K562 (cell line): ENCODE data around the gene PMFBP1. TPM values are rescaled to one million over a fixed set of nuclear protein-coding genes. Genes with fewer than 3 reads are reported as not detected.

ENCODE experiments used
- ATAC-seq: fragments of 200-7000 bp; cut with Tn5 transposase; 3 replicates; pipeline ENCODE4 v1.9.1; 2020; ENCODE audit warnings: moderate library complexity
- BruUV-seq: library from RNA; stranded (reverse); fragments of 400-500 nt; replicated peaks from 2 replicates; lab custom pipeline; 2021; lab: Mats Ljungman, UMichigan
- CTCF ChIA-PET: fragments of 300-600 bp; formaldehyde crosslinking; extraction: SDS; loops from one replicate; lab custom pipeline; 2021; ENCODE audit warnings: low intra/inter-chr PET ratio; lab: Yijun Ruan, JAX
- POLR2A ChIA-PET: fragments of 300-600, 350-650 bp; sonication (Branson Sonifier 250); formaldehyde crosslinking; extraction: SDS; loops from one replicate; lab custom pipeline; 2021; ENCODE audit warnings: antibody characterized with exemption, inconsistent platforms; lab: Yijun Ruan, JAX
- DNase-seq, 4 experiments: peaks; one replicate each; pipeline versions ENCODE4 v3.0.0 to v3.0.0-alpha.2; 2011 to 2018; ENCODE audit warnings: low spot score in 3 of 4, mixed read lengths in 3 of 4; ENCODE audit errors: extremely low read depth in 1 of 4
- FAIRE-seq: peaks from 2 replicates; lab custom pipeline; 2011; peaks lifted over from hg19 to GRCh38; lab: Jason Lieb, UNC
- H2AFZ ChIP-seq: 2 replicates; pipeline ENCODE4 v1.6.0; 2011; ENCODE audit warnings: low read depth, low read length, control low read depth, inconsistent platforms
- H3K27ac ChIP-seq: fragments of 200-600 bp; 3 replicates; pipeline ENCODE4 v1.8.0; 2011; ENCODE audit warnings: low read depth, mild to moderate bottlenecking, control low read depth, inconsistent platforms, low read length, moderate library complexity, mixed read lengths; ENCODE audit errors: extremely low read depth
- H3K27me3 ChIP-seq, 2 experiments: fragments of 300-600 bp in 1 of 2; 2 replicates in 1 of 2; 3 replicates in 1 of 2; pipeline versions ENCODE4 v1.6.0 to v1.8.0; 2011; ENCODE audit warnings: inconsistent platforms in 2 of 2, low read length in 2 of 2, mild to moderate bottlenecking in 1 of 2, mixed read lengths in 1 of 2, moderate library complexity in 1 of 2; ENCODE audit not compliant: control insufficient read depth in 2 of 2, insufficient read depth in 2 of 2
- H3K36me3 ChIP-seq: fragments of 300-600 bp; 3 replicates; pipeline ENCODE4 v1.8.0; 2011; ENCODE audit warnings: mild to moderate bottlenecking, low read length, inconsistent platforms; ENCODE audit not compliant: control insufficient read depth, insufficient read depth
- H3K4me1 ChIP-seq, 2 experiments: fragments of 200-600 bp in 1 of 2; replicated peaks in 1 of 2; 2 replicates in 1 of 2; 3 replicates in 1 of 2; pipeline versions ENCODE4 v1.5.1 to v1.8.0; 2011; ENCODE audit warnings: inconsistent platforms in 2 of 2, low read length in 2 of 2, mild to moderate bottlenecking in 1 of 2, mixed read lengths in 1 of 2, moderate library complexity in 1 of 2; ENCODE audit not compliant: control insufficient read depth in 2 of 2, insufficient read depth in 2 of 2
- H3K4me2 ChIP-seq: 2 replicates; pipeline ENCODE4 v1.6.1; 2011; ENCODE audit warnings: low read length, control low read depth, inconsistent platforms, mixed read lengths; ENCODE audit not compliant: insufficient read depth
- H3K4me3 ChIP-seq: fragments of 200-600 bp; sonication (generic), shearing (Covaris generic); 2 replicates; pipeline ENCODE4 v1.5.1; 2016; ENCODE audit warnings: control low read depth, inconsistent platforms
- H3K79me2 ChIP-seq: fragments of 200-600 bp; 3 replicates; pipeline ENCODE4 v1.8.0; 2011; ENCODE audit warnings: low read length, inconsistent platforms; ENCODE audit not compliant: control insufficient read depth, insufficient read depth
- H3K9ac ChIP-seq, 2 experiments: 2 replicates each; pipeline versions ENCODE4 v1.6.0 to v1.6.1; 2011; ENCODE audit warnings: low read depth in 2 of 2, low read length in 2 of 2, control low read depth in 1 of 2, inconsistent platforms in 1 of 2, mild to moderate bottlenecking in 1 of 2, mixed read lengths in 1 of 2; ENCODE audit not compliant: insufficient read depth in 1 of 2
- H3K9me1 ChIP-seq: one replicate; pipeline ENCODE4 v1.6.0; 2011; ENCODE audit warnings: inconsistent platforms, mild to moderate bottlenecking, low read length, moderate library complexity; ENCODE audit not compliant: control insufficient read depth, insufficient read depth
- H3K9me3 ChIP-seq: replicated peaks from 2 replicates; pipeline ENCODE4 v1.5.1; 2011; ENCODE audit warnings: low read depth, low read length, inconsistent platforms; ENCODE audit not compliant: control insufficient read depth, insufficient read depth
- H4K20me1 ChIP-seq: replicated peaks from 2 replicates; pipeline ENCODE4 v1.6.1; 2011; ENCODE audit warnings: low read length, inconsistent platforms, mixed read lengths; ENCODE audit not compliant: control insufficient read depth, insufficient read depth
- ETV5 ChIP-seq: sonication (generic); formaldehyde crosslinking; IDR thresholded peaks from 2 replicates; pipeline ENCODE4 v1.4.0; 2020; ENCODE audit warnings: low read depth, mild to moderate bottlenecking, missing genetic modification reagents
- ILK ChIP-seq: fragments of 450-650 bp; IDR thresholded peaks from 2 replicates; pipeline ENCODE4 v1.6.1; 2016; ENCODE audit warnings: missing genetic modification characterization, low read depth, mild to moderate bottlenecking, missing compliant biosample characterization, moderate library complexity, borderline replicate concordance
- MCM3 ChIP-seq: fragments of 450-650 bp; IDR thresholded peaks from 2 replicates; pipeline ENCODE4 v1.6.1; 2016
- MEF2D ChIP-seq: conservative IDR thresholded peaks from 2 replicates; pipeline ENCODE4 v1.6.1; 2016; ENCODE audit warnings: low read depth, missing genetic modification characterization, missing compliant biosample characterization
- NR1H2 ChIP-seq: sonication (generic); formaldehyde crosslinking; IDR thresholded peaks from 2 replicates; pipeline ENCODE4 v1.4.0; 2020; ENCODE audit warnings: mild to moderate bottlenecking, missing genetic modification reagents
- SRSF9 ChIP-seq: fragments of 200-400 bp; formaldehyde crosslinking; IDR thresholded peaks from 2 replicates; pipeline ENCODE4 v1.6.1; 2017; ENCODE audit warnings: low read depth, low read length, borderline replicate concordance
- U2AF2 ChIP-seq: fragments of 200-400 bp; formaldehyde crosslinking; optimal IDR thresholded peaks from 2 replicates; pipeline ENCODE3; 2017; ENCODE audit warnings: low read depth, mild to moderate bottlenecking, low read length
- ZNF143 ChIP-seq: sonication (generic); formaldehyde crosslinking; IDR thresholded peaks from 2 replicates; pipeline ENCODE4 v1.9.0; 2022; ENCODE audit warnings: mild to moderate bottlenecking, missing genetic modification reagents
- ZNF668 ChIP-seq: fragments of 250-450 bp; sonication (Bioruptor Pico); IDR thresholded peaks from 2 replicates; pipeline ENCODE4 v1.8.0; 2022; ENCODE audit warnings: mild to moderate bottlenecking, inconsistent platforms
- ZSCAN32 ChIP-seq: fragments of 450-650 bp; formaldehyde crosslinking; IDR thresholded peaks from 2 replicates; pipeline ENCODE4 v1.4.0; 2020; ENCODE audit warnings: mild to moderate bottlenecking, moderate library complexity
- WGBS: fragments of 100-300 bp; shearing (Covaris generic); methylation state at CpG from one replicate; pipeline ENCODE4 v1.1.6; 2016; ENCODE audit warnings: low coverage, mixed read lengths; ENCODE audit not compliant: insufficient coverage; ENCODE audit errors: missing lambda C conversion rate; 5-methylcytosine and 5-hydroxymethylcytosine counted together
- in situ Hi-C: fragments of 300-500 bp; cut with MboI; formaldehyde crosslinking; loops from 4 replicates; pipeline ENCODE4 v1.15.0; 2018; ENCODE audit warnings: inconsistent platforms, mixed read lengths
- intact Hi-C: fragments of 100-400 bp; cut with micrococcal nuclease; formaldehyde crosslinking; loops from 2 replicates; pipeline ENCODE4 v1.14.2; 2022
- polyA plus RNA-seq, 8 experiments: library from polyadenylated mRNA; depleted of rRNA in 4 of 8; stranded (reverse) in 5 of 8; unstranded in 3 of 8; fragments of >200 nt; fragmentation: Nextera tagmentation in 2 of 8; fragmentation: Illumina TruSeq in 1 of 8; extraction: Ambion mirVana in 2 of 8; extraction: Trizol in 1 of 8; gene quantifications; 2 replicates each; pipeline versions ENCODE4 v1.2.1 to v1.2.3, GENCODE V29; 2011 to 2014; ENCODE audit warnings: inconsistent platforms in 1 of 8, missing spikeins in 1 of 8
- total RNA-seq, 7 experiments: library from RNA; depleted of rRNA in 6 of 7; stranded (reverse); fragments of >200 nt in 6 of 7; fragmentation: Illumina TruSeq in 2 of 7; extraction: Trizol in 2 of 7; gene quantifications; 2 replicates each; pipeline versions ENCODE4 v1.2.1 to v1.2.3, GENCODE V29; 2011 to 2021; ENCODE audit warnings: low replicate concordance in 1 of 7
- TF ChIP-seq, protein P1 (sequence below), 2 experiments: IDR thresholded peaks; 2 replicates each; pipeline ENCODE4 v1.6.1; 2012; ENCODE audit warnings: improper control_type of control experiment in 2 of 2, low read depth in 2 of 2, low read length in 2 of 2, borderline replicate concordance in 1 of 2
- TF ChIP-seq, protein P2 (sequence below), 2 experiments: fragments of 200-800 bp in 1 of 2; sonication (Bioruptor generic) in 1 of 2; sonication (generic) in 1 of 2; formaldehyde crosslinking in 1 of 2; IDR thresholded peaks in 1 of 2; conservative IDR thresholded peaks in 1 of 2; 2 replicates each; pipeline versions ENCODE4 v1.5.0 to v1.6.1; 2016 to 2020; ENCODE audit warnings: missing compliant biosample characterization in 1 of 2, missing genetic modification characterization in 1 of 2, missing genetic modification reagents in 1 of 2
- TF ChIP-seq, protein P3 (sequence below), 3 experiments: fragments of 200-800 bp in 1 of 3; fragments of 250-450 bp in 1 of 3; fragments of 450-650 bp in 1 of 3; sonication (Bioruptor Pico) in 1 of 3; sonication (Bioruptor generic) in 1 of 3; formaldehyde crosslinking in 1 of 3; IDR thresholded peaks; 2 replicates each; pipeline versions ENCODE4 v1.6.1 to v1.8.0; 2016 to 2022; ENCODE audit warnings: mild to moderate bottlenecking in 2 of 3, missing genetic modification characterization in 2 of 3, missing compliant biosample characterization in 1 of 3, moderate library complexity in 1 of 3

PMFBP1 gene
- total and polyA plus RNA-seq, 9 of the 15 experiments (the other 6 are each of a cell fraction or from before 2014, with no cell fraction given): 0.13 to 0.91 (median 0.47) TPM

DNA sequence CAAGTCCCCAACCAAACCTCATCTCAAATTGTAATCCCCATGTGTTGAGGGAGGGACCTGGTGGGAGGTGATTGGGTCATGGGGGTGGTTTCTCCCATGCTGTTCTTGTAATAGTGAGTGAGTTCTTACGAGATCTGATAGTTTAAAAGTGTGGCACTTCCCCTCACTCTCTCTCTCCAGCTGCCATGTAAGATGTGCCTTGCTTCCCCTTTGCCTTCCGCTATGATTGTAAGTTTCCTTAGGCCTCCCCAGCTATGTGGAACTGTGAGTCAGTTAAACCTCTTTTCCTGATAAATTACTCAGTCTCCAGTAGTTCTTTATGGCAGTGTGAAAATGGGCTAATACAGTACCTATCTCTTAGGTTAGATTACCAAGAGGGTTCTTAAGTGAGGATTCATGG is 5.8 kb downstream of the PMFBP1 start (continued):
- TF ChIP-seq, protein P1, sequence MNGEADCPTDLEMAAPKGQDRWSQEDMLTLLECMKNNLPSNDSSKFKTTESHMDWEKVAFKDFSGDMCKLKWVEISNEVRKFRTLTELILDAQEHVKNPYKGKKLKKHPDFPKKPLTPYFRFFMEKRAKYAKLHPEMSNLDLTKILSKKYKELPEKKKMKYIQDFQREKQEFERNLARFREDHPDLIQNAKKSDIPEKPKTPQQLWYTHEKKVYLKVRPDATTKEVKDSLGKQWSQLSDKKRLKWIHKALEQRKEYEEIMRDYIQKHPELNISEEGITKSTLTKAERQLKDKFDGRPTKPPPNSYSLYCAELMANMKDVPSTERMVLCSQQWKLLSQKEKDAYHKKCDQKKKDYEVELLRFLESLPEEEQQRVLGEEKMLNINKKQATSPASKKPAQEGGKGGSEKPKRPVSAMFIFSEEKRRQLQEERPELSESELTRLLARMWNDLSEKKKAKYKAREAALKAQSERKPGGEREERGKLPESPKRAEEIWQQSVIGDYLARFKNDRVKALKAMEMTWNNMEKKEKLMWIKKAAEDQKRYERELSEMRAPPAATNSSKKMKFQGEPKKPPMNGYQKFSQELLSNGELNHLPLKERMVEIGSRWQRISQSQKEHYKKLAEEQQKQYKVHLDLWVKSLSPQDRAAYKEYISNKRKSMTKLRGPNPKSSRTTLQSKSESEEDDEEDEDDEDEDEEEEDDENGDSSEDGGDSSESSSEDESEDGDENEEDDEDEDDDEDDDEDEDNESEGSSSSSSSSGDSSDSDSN (IDR thresholded peaks at IDR 0.05; ENCODE audit: borderline replicate concordance in 1 of 2, low read depth in 2 of 2, low read length in 2 of 2): no peak
- TF ChIP-seq ETV5 (CRISPR knock-in tag) (no peak), ILK (tag) (no peak), ZNF143 (no peak)

DNA sequence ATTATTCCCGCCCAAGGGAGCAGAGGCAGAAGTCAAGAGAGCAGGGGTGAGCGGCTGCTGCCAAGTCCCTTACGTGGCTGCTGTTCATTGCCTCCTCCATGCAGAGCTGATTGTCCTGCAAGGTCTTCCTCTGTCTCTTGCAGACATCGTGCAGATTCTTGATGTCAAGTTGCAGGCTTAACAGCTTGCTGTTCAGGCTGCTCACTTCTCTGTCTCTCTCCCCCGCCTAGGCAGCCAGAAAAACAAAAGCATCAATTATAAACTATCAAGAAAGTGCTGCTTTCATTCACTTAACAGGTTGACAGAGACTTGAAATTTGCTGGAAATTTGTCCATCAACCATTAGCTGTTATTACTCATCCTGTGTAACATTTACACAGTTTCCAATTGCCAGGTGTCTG is 7.3 kb downstream of the PMFBP1 start:
- no peak for ATAC-seq
- in situ Hi-C loops: no loop called here
- 2% methylated on average over 5 of the region's 5 CpGs for WGBS
- TF ChIP-seq ZSCAN32 (no peak), ZNF668 (no peak), NR1H2 (CRISPR knock-in tag) (no peak), MCM3 (no peak), U2AF2 (no peak), SRSF9 (no peak), MEF2D (tag) (no peak)
- TF ChIP-seq, protein P2, sequence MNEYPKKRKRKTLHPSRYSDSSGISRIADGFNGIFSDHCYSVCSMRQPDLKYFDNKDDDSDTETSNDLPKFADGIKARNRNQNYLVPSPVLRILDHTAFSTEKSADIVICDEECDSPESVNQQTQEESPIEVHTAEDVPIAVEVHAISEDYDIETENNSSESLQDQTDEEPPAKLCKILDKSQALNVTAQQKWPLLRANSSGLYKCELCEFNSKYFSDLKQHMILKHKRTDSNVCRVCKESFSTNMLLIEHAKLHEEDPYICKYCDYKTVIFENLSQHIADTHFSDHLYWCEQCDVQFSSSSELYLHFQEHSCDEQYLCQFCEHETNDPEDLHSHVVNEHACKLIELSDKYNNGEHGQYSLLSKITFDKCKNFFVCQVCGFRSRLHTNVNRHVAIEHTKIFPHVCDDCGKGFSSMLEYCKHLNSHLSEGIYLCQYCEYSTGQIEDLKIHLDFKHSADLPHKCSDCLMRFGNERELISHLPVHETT (CRISPR knock-in tag; conservative IDR thresholded peaks at IDR 0.05 in 1 of 2, IDR thresholded peaks at IDR 0.05 in 1 of 2): no peak
- TF ChIP-seq, protein P3, sequence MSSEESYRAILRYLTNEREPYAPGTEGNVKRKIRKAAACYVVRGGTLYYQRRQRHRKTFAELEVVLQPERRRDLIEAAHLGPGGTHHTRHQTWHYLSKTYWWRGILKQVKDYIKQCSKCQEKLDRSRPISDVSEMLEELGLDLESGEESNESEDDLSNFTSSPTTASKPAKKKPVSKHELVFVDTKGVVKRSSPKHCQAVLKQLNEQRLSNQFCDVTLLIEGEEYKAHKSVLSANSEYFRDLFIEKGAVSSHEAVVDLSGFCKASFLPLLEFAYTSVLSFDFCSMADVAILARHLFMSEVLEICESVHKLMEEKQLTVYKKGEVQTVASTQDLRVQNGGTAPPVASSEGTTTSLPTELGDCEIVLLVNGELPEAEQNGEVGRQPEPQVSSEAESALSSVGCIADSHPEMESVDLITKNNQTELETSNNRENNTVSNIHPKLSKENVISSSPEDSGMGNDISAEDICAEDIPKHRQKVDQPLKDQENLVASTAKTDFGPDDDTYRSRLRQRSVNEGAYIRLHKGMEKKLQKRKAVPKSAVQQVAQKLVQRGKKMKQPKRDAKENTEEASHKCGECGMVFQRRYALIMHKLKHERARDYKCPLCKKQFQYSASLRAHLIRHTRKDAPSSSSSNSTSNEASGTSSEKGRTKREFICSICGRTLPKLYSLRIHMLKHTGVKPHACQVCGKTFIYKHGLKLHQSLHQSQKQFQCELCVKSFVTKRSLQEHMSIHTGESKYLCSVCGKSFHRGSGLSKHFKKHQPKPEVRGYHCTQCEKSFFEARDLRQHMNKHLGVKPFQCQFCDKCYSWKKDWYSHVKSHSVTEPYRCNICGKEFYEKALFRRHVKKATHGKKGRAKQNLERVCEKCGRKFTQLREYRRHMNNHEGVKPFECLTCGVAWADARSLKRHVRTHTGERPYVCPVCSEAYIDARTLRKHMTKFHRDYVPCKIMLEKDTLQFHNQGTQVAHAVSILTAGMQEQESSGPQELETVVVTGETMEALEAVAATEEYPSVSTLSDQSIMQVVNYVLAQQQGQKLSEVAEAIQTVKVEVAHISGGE (CRISPR knock-in tag; IDR thresholded peaks at IDR 0.05): no peak

More for the DNA sequence above, 7.3 kb downstream of the PMFBP1 start:
- no peak overlapping the region for H3K9ac ChIP-seq
- no peaks in the 10 kb centered on the region for H3K9me3 ChIP-seq
- ChIA-PET CTCF (no interaction called here), POLR2A (no interaction called here)
- BruUV-seq: no TSS peak
- H3K27me3 ChIP-seq: 0 out of 5 replicates have a peak, but pooled peaks cover 0 to 7% of the 10 kb centered on the region in 2 experiments
- intact Hi-C loops: no loop called here
- H3K36me3 ChIP-seq: no peaks in the 10 kb centered on the region
- FAIRE-seq (no peak), DNase-seq (no peak)
- H2AFZ ChIP-seq: no peak overlapping the region
- no peaks in the 10 kb centered on the region for H3K79me2 ChIP-seq
- no peaks in the 10 kb centered on the region for H3K9me1 ChIP-seq
- H3K4me1 ChIP-seq: no peaks in the 10 kb centered on the region
- H3K4me2 ChIP-seq: no peak overlapping the region
- no peak overlapping the region for H3K27ac ChIP-seq
- no peak overlapping the region for H3K4me3 ChIP-seq
- no peaks in the 10 kb centered on the region for H4K20me1 ChIP-seq
